IMR-90 (cell line): Measurements from ENCODE around the gene PC. TPM values are rescaled to one million over a fixed set of nuclear protein-coding genes. Genes with fewer than 3 reads are reported as not detected.

Experiments used
- ATAC-seq: fragments of 200-7000 bp; cut with Tn5 transposase; 2 replicates; pipeline ENCODE4 v1.9.1; 2020; ENCODE audit warnings: low read depth, mild to moderate bottlenecking, moderate library complexity
- BruUV-seq: library from RNA; stranded (reverse); fragments of 400-500 nt; replicated peaks from 2 replicates; lab custom pipeline; 2021; lab: Mats Ljungman, UMichigan
- CTCF ChIA-PET: fragments of 300-600 bp; formaldehyde crosslinking; extraction: SDS; loops from one replicate; lab custom pipeline; 2021; ENCODE audit warnings: antibody characterized with exemption; lab: Yijun Ruan, JAX
- POLR2A ChIA-PET: fragments of 300-600 bp; sonication (Branson Sonifier 250); formaldehyde crosslinking; loops from one replicate; lab custom pipeline; 2022; ENCODE audit warnings: antibody characterized with exemption; ENCODE audit not compliant: unreplicated experiment; lab: Charles Lee
- DNase-seq: peaks from one replicate; pipeline ENCODE4 v3.0.0; 2013
- H2AFZ ChIP-seq: replicated peaks from 2 replicates; pipeline ENCODE3; 2013; ENCODE audit warnings: low read length, mild to moderate bottlenecking; ENCODE audit not compliant: poor library complexity
- H2AK5ac ChIP-seq: 2 replicates; pipeline ENCODE4 v1.6.1; 2013; ENCODE audit warnings: low read depth, low read length, inconsistent platforms
- H2AK9ac ChIP-seq: replicated peaks from 2 replicates; pipeline ENCODE3; 2013; ENCODE audit warnings: mild to moderate bottlenecking, low read depth, low read length, moderate library complexity; ENCODE audit not compliant: poor library complexity
- H2BK120ac ChIP-seq: 2 replicates; pipeline ENCODE4 v1.6.1; 2013; ENCODE audit warnings: low read depth, low read length, inconsistent platforms
- H2BK15ac ChIP-seq: 3 replicates; pipeline ENCODE4 v1.6.1; 2013; ENCODE audit warnings: low read depth, low read length, inconsistent platforms
- H2BK20ac ChIP-seq: 2 replicates; pipeline ENCODE4 v1.6.1; 2013; ENCODE audit warnings: low read depth, mild to moderate bottlenecking, inconsistent platforms, low read length, moderate library complexity
- H2BK5ac ChIP-seq: 2 replicates; pipeline ENCODE4 v1.6.1; 2013; ENCODE audit warnings: mild to moderate bottlenecking, low read depth, low read length, inconsistent platforms; ENCODE audit not compliant: poor library complexity, severe bottlenecking
- H3K14ac ChIP-seq: replicated peaks from 2 replicates; pipeline ENCODE4 v1.6.1; 2013; ENCODE audit warnings: low read depth, low read length, inconsistent platforms
- H3K18ac ChIP-seq: 2 replicates; pipeline ENCODE4 v1.6.1; 2013; ENCODE audit warnings: low read depth, low read length, control low read depth
- H3K23ac ChIP-seq: 2 replicates; pipeline ENCODE4 v1.6.1; 2013; ENCODE audit warnings: low read depth, low read length, inconsistent platforms
- H3K27ac ChIP-seq: 2 replicates; pipeline ENCODE4 v1.5.1; 2013; ENCODE audit warnings: mild to moderate bottlenecking, control low read depth, low read length; ENCODE audit not compliant: insufficient read depth
- H3K27me3 ChIP-seq: 2 replicates; pipeline ENCODE4 v1.6.1; 2013; ENCODE audit warnings: low read length; ENCODE audit not compliant: control insufficient read depth, insufficient read depth
- H3K36me3 ChIP-seq: 2 replicates; pipeline ENCODE4 v1.6.1; 2013; ENCODE audit warnings: low read length, mixed read lengths; ENCODE audit not compliant: control insufficient read depth, insufficient read depth
- H3K4ac ChIP-seq: 2 replicates; pipeline ENCODE4 v1.6.1; 2013; ENCODE audit warnings: low read depth, low read length, inconsistent platforms
- H3K4me1 ChIP-seq: 2 replicates; pipeline ENCODE4 v1.6.1; 2013; ENCODE audit warnings: low read length, mixed read lengths; ENCODE audit not compliant: control insufficient read depth, insufficient read depth
- H3K4me2 ChIP-seq: 2 replicates; pipeline ENCODE4 v1.6.1; 2013; ENCODE audit warnings: low read depth, mild to moderate bottlenecking, control low read depth, low read length, moderate library complexity
- H3K4me3 ChIP-seq: 2 replicates; pipeline ENCODE4 v1.5.1; 2013; ENCODE audit warnings: low read depth, mild to moderate bottlenecking, control low read depth, low read length, moderate library complexity; ENCODE audit not compliant: insufficient read depth
- H3K56ac ChIP-seq: 2 replicates; pipeline ENCODE4 v1.6.1; 2013; ENCODE audit warnings: low read length, inconsistent platforms; ENCODE audit not compliant: insufficient read depth; ENCODE audit errors: extremely low read depth
- H3K79me1 ChIP-seq, 2 experiments: 2 replicates each; pipeline ENCODE4 v1.6.1; 2013; ENCODE audit warnings: low read length in 2 of 2, inconsistent platforms in 1 of 2, low read depth in 1 of 2
- H3K9ac ChIP-seq: 2 replicates; pipeline ENCODE4 v1.6.1; 2013; ENCODE audit warnings: low read depth, low read length, control low read depth
- H3K9me1 ChIP-seq: 2 replicates; pipeline ENCODE4 v1.6.1; 2013; ENCODE audit warnings: low read length, inconsistent platforms; ENCODE audit not compliant: insufficient read depth
- H3K9me3 ChIP-seq: 2 replicates; pipeline ENCODE4 v1.6.1; 2013; ENCODE audit warnings: low read length; ENCODE audit not compliant: control insufficient read depth, insufficient read depth
- H4K20me1 ChIP-seq: 2 replicates; pipeline ENCODE4 v1.6.1; 2013; ENCODE audit warnings: low read length, inconsistent platforms; ENCODE audit not compliant: insufficient read depth
- H4K5ac ChIP-seq: 2 replicates; pipeline ENCODE4 v1.6.1; 2013; ENCODE audit warnings: mild to moderate bottlenecking, low read depth, low read length, control low read depth
- H4K8ac ChIP-seq, 2 experiments: 2 replicates each; pipeline ENCODE4 v1.6.1; 2013; ENCODE audit warnings: low read depth in 2 of 2, low read length in 2 of 2, control low read depth in 1 of 2, inconsistent platforms in 1 of 2
- H4K91ac ChIP-seq: 2 replicates; pipeline ENCODE4 v1.6.1; 2013; ENCODE audit warnings: low read depth, low read length, inconsistent platforms; ENCODE audit not compliant: insufficient read depth
- BHLHE40 ChIP-seq: fragments of 150-350 bp; IDR thresholded peaks from 2 replicates; pipeline ENCODE4 v1.6.1; 2016; ENCODE audit warnings: mild to moderate bottlenecking, low read depth, low read length
- CEBPB ChIP-seq: IDR thresholded peaks from 2 replicates; pipeline ENCODE4 v1.6.1; 2012; ENCODE audit warnings: low read depth, low read length, improper control_type of control experiment
- CHD1 ChIP-seq: IDR thresholded peaks from 2 replicates; pipeline ENCODE4 v1.6.1; 2012; ENCODE audit warnings: low read depth, low read length, improper control_type of control experiment
- CTCF ChIP-seq: conservative IDR thresholded peaks from 2 replicates; pipeline ENCODE4 v1.5.1; 2012; ENCODE audit warnings: mild to moderate bottlenecking, low read depth, low read length, improper control_type of control experiment
- ELK1 ChIP-seq: fragments of 150-350 bp; IDR thresholded peaks from 2 replicates; pipeline ENCODE4 v1.6.1; 2016; ENCODE audit warnings: low read depth, mild to moderate bottlenecking, low read length, moderate library complexity, borderline replicate concordance
- FOS ChIP-seq: fragments of 150-350 bp; IDR thresholded peaks from 2 replicates; pipeline ENCODE4 v1.6.1; 2016; ENCODE audit warnings: low read depth, low read length
- MAZ ChIP-seq: IDR thresholded peaks from 2 replicates; pipeline ENCODE4 v1.6.1; 2012; ENCODE audit warnings: low read depth, mild to moderate bottlenecking, low read length, improper control_type of control experiment, moderate library complexity, borderline replicate concordance
- MXI1 ChIP-seq: IDR thresholded peaks from 2 replicates; pipeline ENCODE4 v1.6.1; 2012; ENCODE audit warnings: low read depth, mild to moderate bottlenecking, low read length, moderate library complexity, borderline replicate concordance
- NFE2L2 ChIP-seq: fragments of 150-350 bp; IDR thresholded peaks from 2 replicates; pipeline ENCODE4 v1.6.1; 2016; ENCODE audit warnings: low read depth, mild to moderate bottlenecking, low read length
- POLR2A ChIP-seq: IDR thresholded peaks from 2 replicates; pipeline ENCODE4 v1.6.1; 2012; ENCODE audit warnings: mild to moderate bottlenecking, low read depth, low read length
- RCOR1 ChIP-seq: IDR thresholded peaks from 2 replicates; pipeline ENCODE4 v1.6.1; 2012; ENCODE audit warnings: mild to moderate bottlenecking, low read length, improper control_type of control experiment; ENCODE audit not compliant: insufficient replicate concordance
- RFX5 ChIP-seq: IDR thresholded peaks from 2 replicates; pipeline ENCODE4 v1.8.0; 2012; ENCODE audit warnings: low read depth, mild to moderate bottlenecking, low read length, moderate library complexity
- SMC3 ChIP-seq: fragments of 150-350 bp; IDR thresholded peaks from 2 replicates; pipeline ENCODE4 v1.6.1; 2016; ENCODE audit warnings: low read depth, mild to moderate bottlenecking, antibody characterized with exemption, low read length, moderate library complexity
- USF2 ChIP-seq: fragments of 150-350 bp; IDR thresholded peaks from 2 replicates; pipeline ENCODE4 v1.6.1; 2017; ENCODE audit warnings: mild to moderate bottlenecking, antibody characterized with exemption, low read length, low read depth
- WGBS, 2 experiments: methylation state at CpG; one replicate each; pipeline versions ENCODE4 v1.1.5 to v1.1.7; 2013; ENCODE audit warnings: missing lambda C conversion rate in 2 of 2; ENCODE audit not compliant: insufficient read length in 1 of 2; ENCODE audit errors: extremely low coverage in 2 of 2; 5-methylcytosine and 5-hydroxymethylcytosine counted together
- dilution Hi-C: fragments of 300-500 bp; cut with HindIII; formaldehyde crosslinking; loops from one replicate; pipeline ENCODE4 v1.14.3; 2018; ENCODE audit warnings: low sequenced_read_pairs; ENCODE audit not compliant: unreplicated experiment
- in situ Hi-C: fragments of 300-500 bp; cut with MboI; formaldehyde crosslinking; loops from 3 replicates; pipeline ENCODE4 v1.14.3; 2019; ENCODE audit warnings: low sequenced_read_pairs, inconsistent platforms, mixed read lengths
- intact Hi-C: fragments of 100-400 bp; cut with micrococcal nuclease; formaldehyde crosslinking; loops from 2 replicates; pipeline ENCODE4 v1.10.0; 2022
- polyA plus RNA-seq, 3 experiments: library from polyadenylated mRNA; depleted of rRNA; stranded (reverse); fragments of >200 nt; gene quantifications; 2 replicates each; pipeline ENCODE4 v1.2.3, GENCODE V29; 2012; ENCODE audit warnings: low replicate concordance in 1 of 3
- total RNA-seq: library from RNA; depleted of rRNA; stranded (reverse); fragments of >200 nt; gene quantifications from 2 replicates; pipeline ENCODE4 v1.2.3, GENCODE V29; 2012

The PC gene
- total and polyA plus RNA-seq, 2 of the 4 experiments (the other 2 are of a cell fraction), result 13.6 to 15.7 TPM

GRCh38 chr11:66920978-66921784 is 37.0 kb downstream of the PC start:
- DNase-seq, result no peak
- peaks cover 2% of the 10 kb centered on the region; the same call in 1 of the 2 replicates for H3K36me3 ChIP-seq
- H3K56ac ChIP-seq, result no peak overlapping the region
- H3K27me3 ChIP-seq, result no peaks in the 10 kb centered on the region
- no peak overlapping the region for H2AFZ ChIP-seq
- H4K20me1 ChIP-seq, result no peaks in the 10 kb centered on the region
- ATAC-seq, result no peak
- ChIA-PET CTCF (no interaction called here), POLR2A (no interaction called here)
- H2AK9ac ChIP-seq, result no peak overlapping the region
- H4K5ac ChIP-seq, result no peak overlapping the region; the same call in 1 of the 2 replicates
- H3K18ac ChIP-seq, result no peak overlapping the region
- no peak overlapping the region for H2BK15ac ChIP-seq
- no TSS peak for BruUV-seq
- no peak overlapping the region for H2BK120ac ChIP-seq
- dilution Hi-C loops (no loop called here), intact Hi-C loops (loop anchor here (1.0 kb wide), 1 partner anchor 19 kb away; no protein-coding TSS in a partner anchor), in situ Hi-C loops (no loop called here)
- H3K4ac ChIP-seq, result no peak overlapping the region
- peaks cover 0 to 3% of the 10 kb centered on the region in 2 experiments; a peak in 3 of 4 replicates for H3K79me1 ChIP-seq
- no peak overlapping the region for H3K23ac ChIP-seq
- H2BK20ac ChIP-seq, result no peak overlapping the region
- no peak overlapping the region for H4K8ac ChIP-seq
- H3K27ac ChIP-seq, result no peak overlapping the region
- H3K4me3 ChIP-seq, result no peak overlapping the region
- no peaks in the 10 kb centered on the region for H3K9me3 ChIP-seq
- H3K9me1 ChIP-seq, result peaks cover 8% of the 10 kb centered on the region; the same call in 1 of the 2 replicates
- peak overlapping the region; percentile 24; the same call in 1 of the 2 replicates for H2AK5ac ChIP-seq
- H4K91ac ChIP-seq, result no peak overlapping the region
- H3K14ac ChIP-seq, result no peak overlapping the region
- peaks cover 5% of the 10 kb centered on the region; the same call in 1 of the 2 replicates for H3K4me1 ChIP-seq
- H3K9ac ChIP-seq, result no peak overlapping the region
- WGBS, 2 experiments, result 73% methylated on average over 4 of the region's 18 CpGs; no CpG with 5 or more reads in 1 of the 2 experiments
- no peak overlapping the region for H3K4me2 ChIP-seq
- no peak overlapping the region for H2BK5ac ChIP-seq
- TF ChIP-seq RFX5 (no peak), MAZ (no peak), RCOR1 (no peak), USF2 (no peak), CHD1 (no peak), MXI1 (no peak), FOS (no peak), ELK1 (no peak), CEBPB (no peak), NFE2L2 (no peak), SMC3 (no peak), POLR2A (no peak), CTCF (no peak), BHLHE40 (no peak)
